ENCODE results near the gene SPOCK1.

DNA sequence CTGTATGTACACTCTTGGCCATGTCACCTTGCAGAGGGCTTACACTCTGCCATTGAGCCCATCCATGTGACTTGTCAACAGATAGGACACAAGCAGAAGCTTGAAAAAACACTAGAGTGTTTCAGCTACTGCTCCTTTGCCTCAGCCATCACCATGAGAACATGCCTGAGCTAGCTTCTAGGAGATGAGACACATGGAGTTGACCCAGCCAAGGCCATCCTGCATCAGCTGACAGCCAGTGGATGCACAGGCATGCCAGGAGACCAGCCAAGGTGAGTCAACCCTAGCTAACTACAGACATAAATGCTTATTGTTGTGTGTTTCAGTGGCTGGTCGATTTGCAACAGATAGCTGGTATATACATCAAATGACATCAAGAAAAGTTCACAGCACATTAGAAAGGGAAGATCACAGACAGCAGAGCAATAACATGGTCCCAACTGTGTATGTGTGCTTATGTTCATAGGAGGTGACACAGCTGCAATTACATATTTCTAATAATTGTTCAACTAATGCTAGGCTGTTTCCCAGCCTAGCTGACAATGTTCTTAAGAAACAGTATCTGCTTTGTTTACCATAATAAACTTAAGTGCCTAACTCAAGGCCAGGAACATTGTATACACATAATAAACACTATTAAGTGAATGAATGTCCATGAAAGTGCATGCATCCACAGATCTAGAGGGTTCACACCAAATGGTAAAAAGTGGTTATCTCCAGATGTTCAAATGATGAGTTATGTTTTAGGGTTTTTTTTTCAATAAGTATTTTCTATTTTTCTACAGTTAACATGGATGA lies 105.7 kb downstream of the SPOCK1 start:
- TF ChIP-seq EZH2 (IDR thresholded peaks at IDR 0.05) (no peak), POLR2AphosphoS5 (IDR thresholded peaks at IDR 0.05; ENCODE audit: borderline replicate concordance, low read depth, low read length) (no peak), FOXP2 (optimal IDR thresholded peaks at IDR 0.05; ENCODE audit: control extremely low read depth, extremely low read length, insufficient read depth) (no peak)

All from SK-N-MC (cell line).